Breast epithelium (tissue), 4 donors: ENCODE measurements around the gene ADCY5. TPM values are rescaled to one million over a fixed set of nuclear protein-coding genes. Genes with fewer than 3 reads are reported as not detected.
A peak's percentile ranks its signal among the peaks of the same experiment; 100 is the strongest.

Source experiments
- DNase-seq, 2 donors: peaks; one replicate each; pipeline ENCODE4 v3.0.0-alpha.2; 2019; ENCODE audit warnings: low spot score in 2 of 2
- H3K27ac ChIP-seq, 2 donors: fragments of 200-600 bp; sonication (generic) in 1 of 2; one replicate each; pipeline ENCODE4 v1.5.1; 2016 to 2019; ENCODE audit warnings: mild to moderate bottlenecking in 1 of 2
- H3K27me3 ChIP-seq, 2 donors: fragments of 200-600 bp; sonication (generic) in 1 of 2; one replicate each; pipeline versions ENCODE4 v1.5.1 to v1.6.0; 2017 to 2019; ENCODE audit warnings: control low read depth in 1 of 2, mild to moderate bottlenecking in 1 of 2
- H3K36me3 ChIP-seq: fragments of 200-600 bp; one replicate; pipeline ENCODE4 v1.5.1; 2019
- H3K4me1 ChIP-seq, 2 donors: fragments of 200-600 bp; sonication (generic); one replicate each; pipeline ENCODE4 v1.5.1; 2016 to 2019; ENCODE audit warnings: control low read depth in 1 of 2
- H3K4me3 ChIP-seq, 3 donors: fragments of 200-600 bp; sonication (generic); 1 replicate in 2 of 3; 2 replicates in 1 of 3; pipeline ENCODE4 v1.5.1; 2016 to 2019; ENCODE audit warnings: mild to moderate bottlenecking in 3 of 3, moderate library complexity in 2 of 3
- H3K9me3 ChIP-seq, 2 donors: fragments of 200-600 bp; sonication (generic) in 1 of 2; one replicate each; pipeline ENCODE4 v1.5.1; 2016 to 2019; ENCODE audit warnings: control low read depth in 1 of 2
- CTCF ChIP-seq, 3 donors: fragments of 450-650 bp; IDR thresholded peaks; one replicate each; pipeline ENCODE4 v1.5.1; 2016 to 2017; ENCODE audit warnings: antibody characterized with exemption in 3 of 3, mild to moderate bottlenecking in 3 of 3, moderate library complexity in 3 of 3
- POLR2A ChIP-seq: fragments of 450-650 bp; IDR thresholded peaks from one replicate; pipeline ENCODE4 v1.6.1; 2016; ENCODE audit warnings: antibody characterized with exemption, mild to moderate bottlenecking, moderate library complexity
- POLR2AphosphoS5 ChIP-seq, 3 donors: sonication (generic); formaldehyde crosslinking; IDR thresholded peaks; one replicate each; pipeline ENCODE4 v1.6.1; 2017; ENCODE audit warnings: antibody characterized with exemption in 3 of 3
- intact Hi-C: fragments of 100-400 bp; cut with DNase I; formaldehyde crosslinking; loops from one replicate; pipeline ENCODE4 v1.15.1; 2023; ENCODE audit warnings: low total_unique reads
- total RNA-seq, 3 donors: library from RNA; depleted of rRNA; stranded (reverse); fragments of >200 nt; gene quantifications; one replicate each; pipeline ENCODE4 v1.1.0, GENCODE V29; 2016

The ADCY5 gene
- total RNA-seq, 3 donors from 2014 or later, result 10.1 to 32.5 (median 11.5) TPM

GRCh38 chr3:123349566-123350435, 99.1 kb downstream of the ADCY5 start:
- Histone ChIP-seq H3K27me3 (no peaks in the 10 kb centered on the region), H3K27ac (no peak overlapping the region), H3K36me3 (no peaks in the 10 kb centered on the region), H3K4me1 (no peaks in the 10 kb centered on the region), H3K9me3 (peaks cover 0 to 1% of the 10 kb centered on the region in 2 donors), H3K4me3 (no peak overlapping the region)
- TF ChIP-seq CTCF (IDR thresholded peaks at IDR 0.05) (no peak), POLR2AphosphoS5 (IDR thresholded peaks at IDR 0.05) (no peak), POLR2A (no peak)
- no peak for DNase-seq
- intact Hi-C loops, result no loop called here

GRCh38 chr3:123349201-123349535, 99.7 kb downstream of the ADCY5 start:
- no peak for DNase-seq
- Histone ChIP-seq H3K36me3 (no peaks in the 10 kb centered on the region), H3K4me3 (no peak overlapping the region), H3K27me3 (no peaks in the 10 kb centered on the region), H3K27ac (no peak overlapping the region), H3K9me3 (no peaks in the 10 kb centered on the region), H3K4me1 (no peaks in the 10 kb centered on the region)
- no peak for TF ChIP-seq POLR2A
- TF ChIP-seq POLR2AphosphoS5 (IDR thresholded peaks at IDR 0.05), result no peak
- TF ChIP-seq CTCF (IDR thresholded peaks at IDR 0.05), result no peak
- intact Hi-C loops, result no loop called here

- Histone ChIP-seq H3K4me1 (no peaks in the 10 kb centered on the region), H3K27me3 (no peaks in the 10 kb centered on the region), H3K9me3 (no peaks in the 10 kb centered on the region), H3K36me3 (no peaks in the 10 kb centered on the region), H3K4me3 (no peak overlapping the region), H3K27ac (no peak overlapping the region)
- TF ChIP-seq CTCF (IDR thresholded peaks at IDR 0.05), result no peak
- intact Hi-C loops, result no loop called here
- no peak for DNase-seq
Observed at GRCh38 chr3:123348471-123349200, 100.3 kb downstream of the ADCY5 start.

GRCh38 chr3:123347691-123348264, 101.1 kb downstream of the ADCY5 start:
- DNase-seq, result peak in 1 of 2 donors; percentile 42
- no peaks in the 10 kb centered on the region for H3K36me3 ChIP-seq
- no peak overlapping the region for H3K27ac ChIP-seq
- no peak for TF ChIP-seq POLR2A
- no peak for TF ChIP-seq POLR2AphosphoS5 (IDR thresholded peaks at IDR 0.05)
- TF ChIP-seq CTCF (IDR thresholded peaks at IDR 0.05), result no peak
- intact Hi-C loops, result no loop called here
- H3K4me1 ChIP-seq, result no peaks in the 10 kb centered on the region
- no peaks in the 10 kb centered on the region for H3K27me3 ChIP-seq
- H3K9me3 ChIP-seq, result no peaks in the 10 kb centered on the region
- no peak overlapping the region for H3K4me3 ChIP-seq

GRCh38 chr3:123347205-123347604, 101.7 kb downstream of the ADCY5 start:
- peak in 1 of 2 donors; percentile 6 for DNase-seq
- TF ChIP-seq CTCF (IDR thresholded peaks at IDR 0.05) (no peak), POLR2AphosphoS5 (IDR thresholded peaks at IDR 0.05) (no peak), POLR2A (no peak)
- Histone ChIP-seq H3K4me3 (no peak overlapping the region), H3K27me3 (no peaks in the 10 kb centered on the region), H3K4me1 (no peaks in the 10 kb centered on the region), H3K27ac (no peak overlapping the region), H3K36me3 (no peaks in the 10 kb centered on the region), H3K9me3 (no peaks in the 10 kb centered on the region)
- intact Hi-C loops, result no loop called here
